WTC11 (cell line): ENCODE data around the gene TPRG1L.

Experiments
- ATF3 ChIP-seq: sonication (generic); formaldehyde crosslinking; conservative IDR thresholded peaks from 2 replicates; pipeline ENCODE4 v1.8.1; 2022; ENCODE audit warnings: mild to moderate bottlenecking, missing genetic modification reagents
- CTCF ChIP-seq: fragments of 200-600 bp; IDR thresholded peaks from 2 replicates; pipeline ENCODE4 v1.8.0; 2022; ENCODE audit warnings: antibody characterized with exemption
- IRF1 ChIP-seq: sonication (generic); formaldehyde crosslinking; IDR thresholded peaks from 2 replicates; pipeline ENCODE4 v1.8.0; 2023; ENCODE audit warnings: missing genetic modification reagents
- NR3C1 ChIP-seq: sonication (generic); formaldehyde crosslinking; conservative IDR thresholded peaks from 2 replicates; pipeline ENCODE4 v1.8.1; 2023; ENCODE audit warnings: low read depth, mild to moderate bottlenecking, missing genetic modification reagents
- SMAD3 ChIP-seq: sonication (generic); formaldehyde crosslinking; IDR thresholded peaks from 2 replicates; pipeline ENCODE4 v1.8.0; 2022; ENCODE audit warnings: missing genetic modification reagents, mild to moderate bottlenecking, borderline replicate concordance
- TCF7 ChIP-seq: sonication (generic); formaldehyde crosslinking; IDR thresholded peaks from 2 replicates; pipeline ENCODE4 v1.8.0; 2022; ENCODE audit warnings: mild to moderate bottlenecking, low read depth, missing genetic modification reagents, moderate library complexity

DNA sequence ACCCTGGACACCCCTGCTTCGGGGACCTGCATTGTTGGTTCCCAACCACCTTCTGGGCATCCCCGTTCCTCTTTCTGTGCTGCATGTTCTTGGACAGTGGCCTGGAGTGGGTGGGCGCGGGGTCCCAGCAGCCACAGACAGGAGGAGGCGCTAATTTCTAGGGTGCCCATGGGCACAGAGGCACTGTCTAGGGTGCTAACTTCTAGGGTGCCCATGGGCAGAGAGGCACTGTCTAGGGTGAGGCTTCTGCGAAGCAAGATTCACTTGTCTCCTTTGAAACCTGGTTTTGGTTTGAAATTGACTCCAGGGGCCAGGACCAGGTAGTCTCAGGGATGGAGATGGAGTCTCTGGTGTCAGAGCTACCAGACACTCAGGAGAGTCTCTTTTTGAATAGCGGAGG is 12.7 kb upstream of the TPRG1L start:
- TF ChIP-seq CTCF = no peak
- no peak for TF ChIP-seq ATF3 (CRISPR knock-in tag)
- no peak for TF ChIP-seq SMAD3 (CRISPR knock-in tag)
- no peak for TF ChIP-seq TCF7
- TF ChIP-seq NR3C1 (CRISPR knock-in tag) = no peak
- no peak for TF ChIP-seq IRF1 (CRISPR knock-in tag)
